Measurements from ENCODE around the gene SERPINI1. TPM values are rescaled to one million over a fixed set of nuclear protein-coding genes. Genes with fewer than 3 reads are reported as not detected.

The SERPINI1 gene
- total RNA-seq, 1 experiment from 2014 or later: 6.0 TPM

- H2BK5ac ChIP-seq (ENCODE audit: insufficient read length, low read length): no peak overlapping the region
- no CpG with 5 or more reads among the region's 3 CpGs for whole genome bisulfite sequencing (ENCODE audit: extremely low coverage, insufficient read length, low lambda C conversion rate)
- H4K8ac ChIP-seq (replicated peaks; ENCODE audit: insufficient read length, low read depth, low read length): no peak overlapping the region
- no peak overlapping the region for H2BK15ac ChIP-seq (ENCODE audit: low read depth, low read length)
- no peaks in the 10 kb centered on the region for H4K20me1 ChIP-seq (ENCODE audit: control insufficient read depth, insufficient read depth, insufficient read length)
- no peaks in the 10 kb centered on the region for H3K4me1 ChIP-seq (ENCODE audit: insufficient read depth, low read length)
- Mint-ChIP-seq H3K27ac (no peak overlapping the region), H3K4me3 (no peak overlapping the region), H3K36me3 (ENCODE audit: insufficient read depth in 1 of 3, low read depth in 3 of 3) (no peaks in the 10 kb centered on the region), H3K4me1 (peaks cover 4 to 5% of the 10 kb centered on the region in 2 experiments; a peak in 3 of 4 replicates), H3K9me3 (no peaks in the 10 kb centered on the region), H3K27me3 (ENCODE audit: low read depth) (no peaks in the 10 kb centered on the region)
- no peak overlapping the region for H4K5ac ChIP-seq (ENCODE audit: insufficient read length, low read depth, low read length)
- H3K14ac ChIP-seq (ENCODE audit: insufficient read depth, low read length): no peak overlapping the region
- no peaks in the 10 kb centered on the region for H3K9me3 ChIP-seq (ENCODE audit: control insufficient read depth, low read depth, low read length)
- no peak overlapping the region for H3K9ac ChIP-seq (ENCODE audit: extremely low read depth, insufficient read length, low read length)
- no peak overlapping the region for H2BK12ac ChIP-seq (ENCODE audit: insufficient read length, low read depth, low read length)
- H3K79me1 ChIP-seq (ENCODE audit: insufficient read depth, low read depth, low read length, poor library complexity, severe bottlenecking): no peaks in the 10 kb centered on the region
- no peak overlapping the region for H2BK20ac ChIP-seq (ENCODE audit: low read depth, low read length, poor library complexity, severe bottlenecking)
- DNase-seq: no peak
- H4K91ac ChIP-seq (ENCODE audit: insufficient read length, low read depth, low read length): no peak overlapping the region
- H3T11ph ChIP-seq (ENCODE audit: low read length): no peak overlapping the region
- no peak overlapping the region for H3K4me2 ChIP-seq (ENCODE audit: insufficient read depth, insufficient read length, low read length)
- no peak overlapping the region for H2BK120ac ChIP-seq (ENCODE audit: low read depth, low read length, poor library complexity, severe bottlenecking)
- no peak overlapping the region for H3K27ac ChIP-seq (ENCODE audit: insufficient read length, low read depth, low read length)
- no peak for TF ChIP-seq CTCF (conservative IDR thresholded peaks at IDR 0.05)
- H2AFZ ChIP-seq (ENCODE audit: low read length): no peak overlapping the region
- H3K23ac ChIP-seq (ENCODE audit: insufficient read length, low read depth, low read length): no peak overlapping the region
- H2AK5ac ChIP-seq (ENCODE audit: insufficient read length, low read length): no peak overlapping the region
- H3K56ac ChIP-seq (ENCODE audit: insufficient read length, low read depth, low read length): no peak overlapping the region
- no peak overlapping the region for H3K4ac ChIP-seq (ENCODE audit: low read depth, low read length)
- no peaks in the 10 kb centered on the region for H3K23me2 ChIP-seq (ENCODE audit: insufficient read length, low read depth, low read length, poor library complexity, severe bottlenecking)
- H3K18ac ChIP-seq (ENCODE audit: insufficient read length, low read depth, low read length): no peak overlapping the region
- no peaks in the 10 kb centered on the region for H3K79me2 ChIP-seq (ENCODE audit: insufficient read depth, low read length)
- H3K27me3 ChIP-seq (ENCODE audit: insufficient read depth, low read length): no peaks in the 10 kb centered on the region
Measured at GRCh38 chr3:167750272-167750971, 14.9 kb downstream of the SERPINI1 start.

All from H9 (cell line).